ENCODE data around the gene PTH1R.

PTH1R gene

GRCh38 chr3:46877406-46878125 lies at the start of gene PTH1R:
Gene PTH1R, plus strand, starts transcription at chr3:46877721. Its CDS starts 5,839 bp downstream, at chr3:46883560.
- DNase-seq, result no peak

DNA sequence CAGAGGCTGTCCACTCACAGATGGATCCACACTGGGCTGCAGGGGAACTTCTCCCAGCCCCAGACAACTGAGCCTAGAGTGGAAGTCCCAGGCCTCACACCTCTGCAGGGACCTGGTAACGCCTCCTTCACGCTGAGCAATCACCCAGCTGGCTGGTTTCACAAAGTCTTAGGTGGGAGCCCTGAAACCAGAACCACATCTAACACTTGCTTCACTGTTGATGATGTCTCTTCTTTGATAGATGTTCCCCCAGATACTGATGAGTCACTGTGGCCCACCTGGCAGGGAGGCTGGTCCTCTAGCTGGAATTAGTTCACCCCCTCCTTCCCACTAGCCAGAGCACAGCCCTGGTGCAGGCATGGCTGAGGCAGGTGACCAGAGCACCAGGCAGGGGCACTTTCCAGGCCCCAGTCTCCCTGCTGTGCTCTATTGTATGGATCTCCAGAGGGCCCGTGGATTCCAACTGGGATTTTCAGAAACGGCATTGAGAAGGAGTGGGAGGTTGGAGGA lies 47.8 kb upstream of the PTH1R start:
- peak; percentile 62 to 66 for DNase-seq

DNA sequence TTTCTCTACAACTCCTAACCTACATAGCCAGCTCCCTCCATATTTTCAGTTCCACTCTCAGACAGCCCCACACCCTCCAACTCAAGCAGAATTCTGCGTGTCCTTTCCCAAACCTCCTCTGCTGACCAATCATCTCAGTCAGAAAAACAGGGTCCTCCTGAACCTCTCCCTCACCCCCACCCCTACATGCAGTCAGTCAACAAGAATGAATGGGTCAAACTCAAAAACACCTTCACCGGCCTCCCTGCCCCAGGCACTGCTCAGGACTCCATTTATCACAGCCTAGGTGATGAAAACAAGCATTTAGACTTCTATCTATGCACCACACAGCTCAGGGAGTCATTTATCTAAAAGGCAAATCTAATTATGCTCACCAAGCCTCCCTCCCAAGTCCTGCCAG lies 46.7 kb upstream of the PTH1R start:
- DNase-seq, result no peak

DNA sequence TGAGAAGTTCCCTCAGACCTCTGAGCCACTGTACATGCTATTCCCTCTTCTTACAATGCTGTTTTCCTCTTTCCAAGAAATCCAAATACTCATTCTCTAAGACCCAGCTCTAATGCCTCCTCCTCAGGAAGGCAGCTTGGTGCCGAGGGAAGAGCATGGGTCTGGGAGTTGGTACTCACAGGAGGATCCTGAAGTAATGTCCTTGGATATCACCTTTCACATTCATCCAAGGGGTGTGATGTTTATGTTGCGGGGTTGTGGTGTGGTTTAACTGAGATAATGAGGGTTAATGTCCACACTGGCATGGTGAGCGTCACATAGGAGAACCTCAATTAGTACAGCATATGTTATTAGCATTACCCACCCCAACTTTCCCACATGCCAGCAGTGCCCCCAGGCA lies 46.2 kb upstream of the PTH1R start:
- DNase-seq, result no peak

GRCh38 chr3:46831841-46832240 lies 45.7 kb upstream of the PTH1R start:
- no peak for DNase-seq

- DNase-seq, result no peak
These were observed 43.9 kb upstream of the PTH1R start for GRCh38 chr3:46833346-46834300.

DNA sequence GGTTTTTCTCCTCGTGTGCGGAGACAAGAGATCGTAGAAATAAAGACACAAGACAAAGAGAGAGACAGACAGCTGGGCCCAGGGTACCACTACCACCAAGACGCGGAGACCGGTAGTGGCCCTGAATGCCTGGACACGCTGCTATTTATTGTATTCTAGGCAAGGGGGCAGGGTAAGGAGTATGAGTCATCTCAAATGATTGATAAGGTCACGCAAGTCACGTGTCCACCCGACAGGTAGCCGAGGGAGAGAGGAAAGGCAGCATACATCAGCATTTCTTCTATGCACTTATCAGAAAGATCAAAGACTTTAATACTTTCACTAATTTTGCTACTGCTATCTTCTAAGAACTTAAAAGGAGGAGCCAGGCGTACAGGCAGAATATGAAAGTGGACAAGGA lies 42.5 kb upstream of the PTH1R start:
- no peak for DNase-seq

- DNase-seq, result no peak
These were observed 42.0 kb upstream of the PTH1R start for GRCh38 chr3:46835491-46835890.

DNA sequence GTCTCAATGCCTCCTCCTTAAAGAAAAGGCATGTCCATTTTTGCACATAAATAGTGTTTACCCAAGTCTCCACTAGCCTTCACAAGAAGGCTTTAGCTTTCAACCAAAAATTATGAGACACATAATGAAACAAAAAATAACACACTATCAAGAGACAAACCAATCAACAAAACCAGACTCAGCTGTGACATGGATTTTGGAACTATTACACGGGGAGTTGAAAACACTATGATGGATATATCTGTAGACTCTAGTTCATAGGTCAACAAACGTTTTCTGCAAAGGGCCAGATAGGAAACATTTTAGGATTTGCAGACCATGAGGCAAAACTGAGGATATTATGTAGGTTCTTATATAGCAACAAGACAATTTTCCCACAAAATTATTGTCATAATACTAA lies 39.2 kb upstream of the PTH1R start:
- DNase-seq, result no peak

DNA sequence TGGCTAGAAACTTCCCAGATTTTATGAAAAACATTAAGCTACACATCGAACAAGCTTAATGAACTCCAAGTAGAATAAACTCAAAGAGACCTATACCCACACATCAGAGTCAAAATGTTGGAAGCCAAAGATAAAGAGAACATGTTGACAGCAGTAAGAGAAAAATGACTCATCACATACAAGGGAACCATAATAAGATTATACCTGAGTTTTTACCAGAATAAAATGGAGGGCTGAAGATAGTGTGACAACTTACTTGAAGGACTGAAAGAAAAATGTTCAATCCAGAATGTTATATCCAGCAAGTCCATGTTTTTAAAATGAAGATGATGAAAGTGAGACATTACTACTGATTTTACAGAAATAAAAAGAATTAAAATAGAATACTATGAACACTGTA lies 37.0 kb upstream of the PTH1R start:
- no peak for DNase-seq

- no peak for DNase-seq
These were observed 34.0 kb upstream of the PTH1R start for GRCh38 chr3:46843508-46843907.

- peak; percentile 14 to 16 for DNase-seq
These were observed 33.1 kb upstream of the PTH1R start for GRCh38 chr3:46844397-46844796.

DNA sequence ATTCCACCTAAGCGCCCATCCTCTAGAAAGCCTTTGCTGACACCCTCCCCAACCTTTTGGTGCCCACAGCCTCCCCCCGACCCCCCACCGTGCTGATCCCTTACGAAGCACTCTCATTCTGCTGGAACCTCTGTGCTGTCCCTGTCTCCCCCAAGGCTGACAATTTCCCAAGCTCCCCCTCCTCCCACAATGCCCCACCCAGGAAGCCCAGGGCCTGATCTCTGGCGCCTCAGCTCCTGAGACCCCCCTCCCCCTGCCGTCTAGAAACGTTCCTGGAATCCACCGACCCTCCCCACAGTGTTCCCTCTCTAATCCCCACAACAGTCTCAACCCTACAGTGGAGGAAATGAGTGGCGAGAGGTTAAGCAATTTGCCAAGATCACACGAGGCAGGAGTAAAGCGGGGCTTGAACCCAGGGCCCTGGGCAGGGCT lies 32.6 kb upstream of the PTH1R start:
- DNase-seq, result no peak

- DNase-seq, result no peak
These were observed 32.1 kb upstream of the PTH1R start for GRCh38 chr3:46845397-46845859.

- peak; percentile 76 to 84 for DNase-seq
These were observed 31.5 kb upstream of the PTH1R start for GRCh38 chr3:46845860-46846623.

DNA sequence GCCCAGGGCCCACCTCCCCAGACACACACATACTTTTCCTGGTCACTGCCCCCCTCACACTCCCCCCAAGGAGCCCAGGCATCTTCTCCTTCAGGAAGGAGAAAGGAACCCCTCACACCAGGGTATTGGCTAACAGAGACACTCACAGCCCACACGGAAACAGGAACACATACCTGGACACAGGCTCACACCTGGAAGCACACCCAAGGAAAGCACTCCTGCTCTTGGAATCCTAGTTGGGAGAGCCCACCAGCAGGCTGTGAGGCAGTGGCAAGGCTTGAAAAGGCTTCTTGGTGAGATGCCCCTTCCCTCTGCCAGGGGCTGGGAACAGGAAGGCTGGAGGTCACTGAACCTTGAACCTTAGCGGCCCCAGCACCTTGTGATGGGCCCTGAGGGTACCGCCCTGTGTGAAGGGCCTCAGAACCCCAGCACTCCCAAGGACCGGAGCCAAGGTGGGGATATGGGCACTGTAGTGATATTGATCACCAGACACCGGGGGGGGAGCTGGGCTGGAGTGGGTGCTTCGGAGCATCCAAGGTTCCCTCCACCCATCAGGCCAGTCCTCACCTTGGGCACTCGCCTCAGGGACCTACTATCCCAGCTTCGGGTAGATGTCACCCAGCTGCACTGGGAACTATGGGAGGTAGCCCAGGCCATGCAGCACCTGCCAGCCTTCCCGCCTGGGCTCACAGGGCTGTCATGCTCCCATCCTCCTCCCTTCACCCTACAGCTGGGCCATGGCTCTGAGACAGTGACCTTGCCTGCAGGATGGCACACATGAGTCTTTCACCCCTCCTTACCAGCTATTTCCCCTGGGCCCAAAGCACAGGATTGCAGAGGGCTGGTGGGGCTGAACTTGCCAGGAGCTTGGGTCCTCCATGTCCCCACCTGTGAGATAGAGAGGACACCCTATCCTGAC lies 30.6 kb upstream of the PTH1R start:
- DNase-seq, result peak; percentile 16 to 17

DNA sequence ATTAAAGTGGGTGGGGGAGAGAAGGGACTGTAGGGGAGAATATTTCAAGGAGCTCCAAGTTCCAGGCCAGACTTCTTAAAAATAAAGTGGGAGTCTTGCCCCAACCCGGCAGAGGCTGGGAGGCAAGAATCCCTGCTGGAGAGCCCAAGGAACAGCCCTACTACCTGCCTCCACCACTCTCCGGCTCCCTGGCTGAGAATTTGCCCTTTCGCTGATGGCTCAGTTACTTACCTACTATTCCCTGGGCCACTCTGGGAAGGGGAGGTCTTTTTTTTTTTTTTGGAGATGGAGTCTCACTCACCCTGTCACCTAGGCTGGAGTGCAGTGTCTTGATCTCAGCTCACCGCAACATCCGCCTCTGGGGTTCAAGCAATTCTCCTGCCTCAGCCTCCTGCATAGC lies 29.8 kb upstream of the PTH1R start:
- DNase-seq, result no peak

DNA sequence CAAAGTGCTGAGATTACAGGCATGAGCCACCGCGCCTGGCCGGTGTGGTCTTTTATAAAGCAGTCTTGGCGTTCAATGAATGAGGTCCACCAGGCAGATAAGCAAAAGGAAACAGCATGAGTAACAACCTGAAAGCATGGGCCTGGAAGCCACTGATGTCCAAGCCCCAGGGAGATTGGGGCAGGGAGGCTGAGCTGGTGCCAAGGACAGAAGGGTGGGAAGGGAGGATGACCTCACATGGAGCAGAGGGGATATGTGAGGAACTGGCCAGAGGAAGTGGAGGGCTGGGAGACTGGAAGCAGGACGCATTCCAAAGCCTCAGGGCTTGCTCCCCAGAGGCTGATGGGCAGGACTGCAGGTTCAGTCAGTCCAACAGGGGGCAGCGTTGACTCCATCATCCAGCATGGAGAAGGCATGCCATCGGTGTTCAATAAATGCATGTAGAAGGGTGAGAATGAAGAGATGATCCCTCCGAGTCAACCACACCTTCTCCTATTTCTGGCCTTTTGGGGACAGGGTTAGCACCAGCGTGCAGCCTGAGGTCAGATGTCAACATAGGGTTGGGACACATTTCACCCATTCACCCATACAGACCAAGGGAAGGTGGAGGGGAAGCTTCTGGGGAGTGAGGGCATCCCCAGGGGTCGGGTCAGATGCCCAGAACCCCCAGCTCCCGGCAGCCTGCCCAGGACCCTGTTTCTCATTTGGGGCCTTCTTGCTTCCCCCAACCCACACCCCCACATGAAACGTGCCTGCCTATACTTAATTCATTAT lies 29.1 kb upstream of the PTH1R start:
- peak; percentile 73 for DNase-seq

- peak in 1 of 2 experiments; percentile 12 for DNase-seq
These were observed 28.4 kb upstream of the PTH1R start for GRCh38 chr3:46849045-46849631.

DNA sequence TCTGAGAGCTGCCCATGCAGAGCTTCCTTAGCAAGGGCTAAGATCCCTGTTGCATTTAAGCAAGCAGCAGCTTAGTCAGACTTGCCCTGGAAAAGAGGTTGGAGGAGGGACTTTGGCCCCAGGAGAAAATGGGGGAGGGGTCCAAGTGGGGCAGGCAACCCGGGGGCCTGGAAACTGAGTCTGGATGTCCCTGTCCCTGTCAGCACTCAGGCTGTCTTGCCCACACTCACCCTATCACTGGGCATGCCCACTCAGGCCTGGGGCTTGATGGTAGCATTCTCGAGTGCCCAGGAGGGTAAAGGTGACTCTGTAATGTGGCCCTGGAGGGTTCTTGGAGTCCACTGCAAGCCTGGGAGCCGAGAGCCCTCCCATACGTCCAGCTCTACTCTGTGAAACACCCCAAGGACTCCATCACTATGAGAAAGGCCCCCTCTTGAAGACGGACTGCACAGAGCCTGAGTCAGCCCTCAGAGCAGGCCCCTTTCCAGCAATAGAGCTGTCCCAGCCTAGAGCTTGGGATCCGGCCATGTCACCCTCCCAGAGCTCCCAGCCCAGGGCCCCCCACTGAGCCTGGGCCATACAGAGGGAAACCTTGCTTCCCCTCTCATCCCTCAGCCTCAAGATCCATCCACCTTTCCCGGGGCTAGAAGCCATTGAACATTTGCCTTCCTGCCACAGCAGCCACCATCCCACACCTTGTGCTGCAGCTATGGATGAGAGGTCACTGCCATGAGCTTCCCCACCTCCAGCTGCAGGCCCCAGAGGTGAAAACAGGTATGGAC lies 27.6 kb upstream of the PTH1R start:
- DNase-seq, result peak in 1 of 2 experiments; percentile 15
